HG03103 (cell line): ENCODE data around the gene DAB2.
A peak's percentile ranks its signal among the peaks of the same experiment; 100 is the strongest.

Experiments used
- ATAC-seq: cut with Tn5 transposase; IDR thresholded peaks from one replicate; pipeline ENCODE4 v1.9.1; 2021; ENCODE audit warnings: low read depth; ENCODE audit not compliant: unreplicated experiment

Gene DAB2

DNA sequence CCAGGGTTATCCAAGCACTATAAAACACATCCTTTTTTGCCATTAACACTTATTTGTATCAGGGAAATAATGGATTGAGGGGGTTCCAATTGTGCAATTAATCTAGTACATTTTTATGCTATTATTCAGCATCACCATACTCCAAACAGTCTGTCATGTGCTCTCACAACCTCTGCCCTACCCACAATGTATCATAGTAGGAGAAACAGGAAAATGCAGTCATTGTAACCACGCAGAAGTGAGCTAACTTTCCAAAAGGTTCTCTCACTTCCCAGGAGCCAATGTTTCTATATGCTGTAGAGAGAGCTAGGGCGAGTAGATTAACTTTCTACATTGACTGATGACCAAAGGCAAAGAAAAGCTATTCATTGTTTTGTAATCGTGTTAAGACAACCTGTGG lies 29.8 kb downstream of the DAB2 start:
- no peak for ATAC-seq

DNA sequence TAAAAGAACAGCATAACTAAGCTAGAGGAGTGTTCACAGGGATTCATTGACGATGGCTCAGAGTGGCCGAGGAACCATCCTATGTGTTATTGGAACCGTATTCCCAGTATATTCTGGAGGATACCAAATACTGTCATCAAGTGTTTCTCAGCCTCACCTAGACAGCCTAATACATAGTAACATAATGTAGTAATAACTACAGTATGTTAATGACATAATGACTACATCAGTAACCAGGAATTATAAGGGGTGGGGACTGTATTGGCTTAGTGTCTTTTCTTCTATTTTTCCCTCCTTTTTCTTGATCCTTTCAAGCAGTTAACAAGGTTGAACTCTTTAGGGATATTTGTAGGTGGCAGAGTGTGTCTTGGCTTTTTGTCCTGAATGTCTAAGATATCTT lies 33.8 kb downstream of the DAB2 start:
- no peak for ATAC-seq

DNA sequence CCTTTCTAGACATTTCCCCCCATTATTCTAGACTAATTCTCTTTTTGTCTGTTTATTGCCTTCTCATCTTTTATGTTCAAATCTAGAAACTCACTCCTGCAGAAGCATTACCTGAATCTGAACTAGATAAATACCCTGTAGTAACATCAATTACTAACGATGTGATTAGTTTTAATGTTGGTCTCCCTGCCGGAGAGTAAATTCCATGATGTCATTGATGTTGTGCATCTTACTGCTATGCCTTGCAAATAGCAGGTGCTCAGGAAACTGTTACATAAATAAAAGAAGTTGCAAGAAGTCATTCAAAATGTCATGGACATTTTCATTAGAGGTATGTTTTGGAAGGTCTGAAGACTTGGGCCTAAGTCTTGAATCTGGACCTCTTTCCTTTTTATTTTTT lies 37.5 kb downstream of the DAB2 start:
- ATAC-seq: no peak

DNA sequence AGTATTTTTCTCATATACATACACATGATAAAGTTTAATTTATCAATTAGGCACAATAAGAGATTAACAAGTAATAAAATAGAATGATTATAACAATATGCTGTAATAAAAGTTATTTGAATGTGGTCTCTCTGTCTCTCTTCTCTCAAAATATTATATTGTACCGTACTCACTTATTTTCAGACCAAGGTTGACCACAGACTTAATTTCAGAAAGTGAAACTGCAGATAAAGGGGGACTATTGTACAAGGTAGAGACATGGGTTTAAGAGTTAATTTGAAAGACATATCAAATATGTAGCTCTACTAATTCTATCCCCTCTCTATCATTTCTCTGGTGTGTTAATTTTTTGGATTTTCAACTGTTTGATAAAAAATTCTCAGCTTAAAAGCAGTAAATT lies 40.5 kb downstream of the DAB2 start:
- ATAC-seq: no peak

DNA sequence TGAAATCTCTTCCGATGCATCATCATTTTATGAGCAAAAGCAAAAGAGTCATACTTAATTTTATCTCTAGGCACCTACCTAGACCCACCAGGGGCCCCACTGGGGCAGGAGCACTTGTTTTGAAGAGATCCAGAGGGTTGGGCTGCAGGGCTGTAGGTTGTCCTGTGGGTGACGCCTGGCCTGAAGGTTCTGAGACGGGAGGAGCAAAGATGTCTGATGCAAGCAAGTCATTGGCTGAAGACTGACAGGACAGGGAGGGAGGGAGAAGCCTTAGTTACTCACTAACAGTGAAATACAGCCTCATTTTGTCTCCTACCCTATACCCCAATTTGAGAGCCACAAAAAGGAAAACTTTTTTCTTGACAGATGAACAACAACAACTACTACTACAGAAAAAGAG lies 43.4 kb downstream of the DAB2 start:
- ATAC-seq: no peak

DNA sequence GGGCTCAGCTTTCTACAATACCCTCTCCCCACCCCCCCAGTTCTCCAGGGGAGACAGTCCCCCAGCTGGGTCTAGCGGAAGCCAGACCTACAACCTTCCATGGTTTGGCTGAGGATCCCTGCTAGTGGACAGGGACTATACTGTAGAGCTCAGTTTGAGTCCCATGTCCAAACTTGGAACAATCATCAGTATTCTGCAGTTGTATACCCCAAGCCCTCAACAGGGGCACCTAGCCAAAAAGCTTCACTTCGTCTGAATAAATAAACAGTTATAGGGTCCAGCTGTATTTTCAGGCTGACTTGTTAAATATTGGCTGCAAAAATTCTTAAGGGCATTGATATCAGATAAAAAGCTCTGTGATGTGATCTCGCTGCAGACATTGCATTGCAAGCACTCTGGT lies 45.1 kb downstream of the DAB2 start:
- no peak for ATAC-seq

DNA sequence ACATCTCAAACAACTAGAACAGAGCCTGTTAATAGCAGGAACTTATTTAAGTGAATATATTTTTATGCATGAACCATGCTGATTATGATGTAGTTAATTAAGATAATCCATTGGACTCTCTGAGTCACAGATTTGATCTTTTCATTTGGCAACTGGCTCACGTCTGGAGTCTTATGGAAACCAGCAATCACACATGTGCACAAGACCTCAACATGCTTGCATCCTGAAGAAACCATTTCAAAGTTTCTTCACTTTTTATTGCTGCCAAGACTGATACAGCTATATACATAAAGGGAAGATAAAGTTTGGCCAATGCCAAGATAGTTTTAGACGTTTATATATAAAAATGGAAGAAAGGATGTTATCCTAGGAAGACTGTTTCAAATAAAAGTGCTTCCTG lies 47.2 kb downstream of the DAB2 start:
- no peak for ATAC-seq

DNA sequence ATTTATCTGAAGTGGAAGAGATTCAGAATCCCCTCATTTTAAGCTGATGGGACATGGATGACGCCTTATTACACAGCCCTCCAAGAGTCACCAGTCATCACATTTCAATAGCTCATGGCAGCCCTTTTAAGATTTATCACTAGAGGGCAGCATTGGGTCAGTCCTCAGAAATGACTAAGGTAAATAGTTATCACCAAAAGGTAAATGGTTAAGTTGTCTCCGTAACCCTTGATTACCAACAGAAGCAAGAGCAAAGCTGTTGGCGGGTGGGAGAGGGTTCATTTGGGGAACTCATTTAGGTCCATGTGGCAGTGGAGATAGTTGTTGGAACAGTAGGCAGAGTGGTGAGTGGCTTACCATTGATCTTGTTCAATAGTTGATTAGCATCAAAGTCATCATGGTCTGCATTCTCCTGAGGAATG lies 48.5 kb downstream of the DAB2 start:
- ATAC-seq: peak; percentile 71

DNA sequence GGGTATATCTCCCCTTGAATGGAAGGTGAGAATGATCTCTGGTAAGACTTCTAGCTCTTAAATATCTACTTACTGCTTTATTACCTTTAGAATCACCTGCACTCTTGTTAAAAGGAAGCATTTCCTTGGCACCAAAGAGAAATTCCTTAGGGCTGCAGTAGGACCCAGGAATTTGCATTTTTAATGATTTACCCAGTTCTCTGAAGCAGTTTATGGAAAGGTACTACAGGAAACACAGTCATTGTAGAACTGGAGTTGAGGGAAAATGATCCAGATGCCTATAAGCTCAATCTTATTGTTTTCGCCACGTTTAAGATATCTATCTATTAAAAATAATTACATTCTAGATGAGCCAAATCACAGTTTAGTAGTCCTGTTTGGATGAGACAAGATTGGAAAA lies 51.0 kb downstream of the DAB2 start:
- no peak for ATAC-seq

DNA sequence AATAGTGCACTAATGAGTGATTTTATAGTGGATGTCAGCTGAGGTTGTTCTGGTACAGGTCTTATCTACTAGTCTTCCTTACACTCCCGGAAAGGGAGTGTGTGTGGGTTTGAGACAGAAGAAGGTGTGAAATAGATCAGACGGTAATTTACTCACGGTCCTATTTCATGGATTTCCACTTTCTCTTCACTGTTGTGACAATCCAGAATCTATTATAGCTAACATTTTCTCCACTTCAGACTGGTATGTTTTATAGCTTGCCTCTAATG lies 53.5 kb downstream of the DAB2 start:
- no peak for ATAC-seq

DNA sequence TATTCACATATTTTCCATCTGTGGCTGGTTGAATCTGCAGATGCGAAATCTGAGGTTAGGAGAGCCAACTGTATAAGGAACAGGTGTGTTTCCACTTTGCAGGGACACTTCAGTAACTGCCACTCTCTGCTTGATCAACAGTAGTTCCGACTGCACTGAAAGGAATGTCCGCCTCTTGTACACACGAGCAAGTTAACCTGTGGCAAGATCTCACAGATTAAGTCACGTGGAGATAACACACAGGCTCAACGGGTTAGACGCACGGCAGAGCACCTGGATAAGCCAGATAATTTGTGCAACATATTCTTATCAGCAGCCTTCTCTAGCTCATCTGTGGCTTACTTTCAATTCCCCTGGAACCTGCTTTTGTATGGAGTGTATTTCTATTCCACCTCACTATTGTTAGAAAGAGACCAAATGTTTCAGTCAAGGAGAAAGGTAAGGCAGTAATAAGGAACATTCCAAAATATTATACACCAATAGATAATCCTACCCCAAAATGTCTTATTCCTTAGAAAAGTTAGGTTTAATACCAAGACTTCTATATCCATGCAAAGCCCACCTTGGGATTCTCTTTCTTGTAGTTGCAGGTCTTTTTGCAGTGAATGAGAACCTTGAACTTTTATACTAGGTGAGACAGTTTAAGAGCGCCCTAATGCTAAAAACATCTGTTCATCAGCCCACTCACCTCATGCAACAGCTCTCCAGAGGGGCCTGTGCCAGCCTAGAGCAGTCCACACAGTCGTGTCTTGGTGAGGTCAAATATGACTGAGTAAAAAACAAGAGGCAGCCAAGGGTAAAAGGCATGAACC lies 54.0 kb downstream of the DAB2 start:
- no peak for ATAC-seq

DNA sequence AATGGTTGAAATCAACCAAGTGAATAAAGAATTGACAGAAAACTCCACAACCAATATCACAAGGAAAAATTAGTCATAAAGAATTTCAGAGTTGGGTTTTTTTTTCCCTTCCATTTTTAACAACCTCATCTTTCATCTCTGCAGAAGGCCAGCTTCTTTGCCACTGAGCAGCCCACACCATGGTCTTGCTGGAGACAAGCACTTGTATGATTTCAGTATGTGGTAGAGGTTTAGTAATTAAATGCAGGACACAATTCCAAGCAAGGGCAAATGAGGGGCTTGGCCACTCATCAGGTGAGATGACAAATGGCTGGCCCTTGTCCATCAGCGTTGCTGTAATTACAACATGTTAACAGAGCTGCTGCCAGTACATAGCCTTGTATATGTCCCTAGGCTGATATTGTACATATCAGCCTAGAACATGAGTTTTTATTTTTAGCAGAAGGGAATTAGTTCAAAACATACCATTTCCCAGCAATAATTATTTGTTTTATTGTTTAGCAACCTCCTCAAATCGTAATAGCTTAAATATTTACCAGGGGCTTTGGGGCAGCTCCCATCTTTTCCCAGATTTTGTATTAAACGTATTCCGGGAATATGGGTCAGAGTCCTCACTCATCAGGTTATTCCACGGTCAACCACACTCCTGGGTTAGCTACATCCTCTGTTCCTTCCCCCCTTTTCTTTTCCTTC lies 55.5 kb downstream of the DAB2 start:
- no peak for ATAC-seq

DNA sequence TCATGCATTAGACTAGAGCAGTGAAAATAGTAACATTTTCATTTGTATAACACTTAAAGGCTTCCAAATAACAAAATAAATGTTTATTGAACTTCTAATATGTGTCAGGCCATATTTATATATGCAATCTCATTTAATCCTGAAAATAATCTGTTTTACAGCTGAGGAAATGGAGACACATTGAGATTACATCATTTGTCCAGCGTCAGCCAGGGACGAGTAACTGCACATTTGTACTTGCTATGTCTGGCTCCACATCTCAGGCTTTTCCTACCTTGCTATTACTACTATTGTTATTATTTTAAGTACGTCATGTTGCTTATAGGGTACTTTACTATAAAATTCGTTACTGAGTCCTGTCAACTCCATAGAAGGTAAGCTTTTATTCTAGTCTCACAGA lies 56.7 kb downstream of the DAB2 start:
- no peak for ATAC-seq

DNA sequence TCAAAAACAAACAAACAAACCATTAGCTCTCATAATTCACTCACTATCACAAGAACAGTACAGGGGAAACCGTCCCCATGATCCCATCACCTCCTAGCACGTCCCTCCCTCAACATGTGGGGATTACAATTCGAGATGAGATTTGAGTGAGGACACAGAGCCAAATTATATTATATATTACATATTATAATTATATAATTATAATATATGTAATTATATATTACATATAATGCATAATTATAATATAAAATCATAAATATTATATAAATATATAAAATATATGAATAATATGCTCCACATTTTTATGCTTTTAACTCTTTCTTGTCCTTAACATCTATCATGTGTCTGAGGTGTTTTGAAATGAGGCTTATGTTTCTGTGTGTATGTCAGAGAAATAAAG lies 57.1 kb downstream of the DAB2 start:
- no peak for ATAC-seq

DNA sequence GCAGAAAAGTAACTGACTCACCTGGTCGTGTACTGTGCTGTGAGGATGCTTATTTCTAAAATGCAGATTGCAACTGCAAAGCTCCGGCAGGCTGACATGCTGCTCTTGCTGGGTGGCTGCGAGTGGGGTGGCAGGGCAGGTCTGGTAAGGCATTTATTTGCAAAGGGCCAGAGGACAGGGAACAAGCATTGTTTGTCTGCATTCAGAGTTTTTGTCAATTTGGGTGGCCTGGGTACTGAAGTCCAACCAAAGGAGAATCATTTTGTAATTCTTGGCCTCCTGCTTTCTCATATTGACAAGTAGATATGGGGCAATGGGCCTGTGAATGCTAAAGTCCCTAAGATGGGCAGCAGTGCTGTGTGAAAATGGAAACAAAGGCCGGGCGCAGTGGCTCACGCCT lies 60.4 kb downstream of the DAB2 start, which contains the start of gene C9:
TSS of gene C9 (minus strand) at position 129 of the 400 bp plus-strand sequence. CDS start at position 98, 31 bp downstream.
- no peak for ATAC-seq

DNA sequence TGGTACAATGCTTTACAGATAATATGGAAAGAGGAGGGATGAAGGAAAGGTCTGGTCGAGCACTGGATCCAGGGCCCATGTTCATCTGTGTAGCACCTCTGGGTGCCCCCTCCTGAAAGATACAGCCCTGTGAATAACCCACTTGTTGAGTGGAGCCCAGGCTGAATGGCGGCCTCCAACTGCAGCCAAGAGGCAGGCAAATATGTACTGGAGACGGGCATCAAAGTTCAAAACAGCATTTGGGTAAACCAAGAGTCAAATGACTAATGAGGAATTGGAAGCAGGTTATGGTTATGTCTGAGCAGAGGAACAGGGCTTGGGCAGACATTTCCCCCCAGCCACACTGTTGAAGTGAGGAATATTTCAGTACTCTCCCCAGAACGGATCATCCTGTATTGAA lies 61.6 kb downstream of the DAB2 start:
- no peak for ATAC-seq

DNA sequence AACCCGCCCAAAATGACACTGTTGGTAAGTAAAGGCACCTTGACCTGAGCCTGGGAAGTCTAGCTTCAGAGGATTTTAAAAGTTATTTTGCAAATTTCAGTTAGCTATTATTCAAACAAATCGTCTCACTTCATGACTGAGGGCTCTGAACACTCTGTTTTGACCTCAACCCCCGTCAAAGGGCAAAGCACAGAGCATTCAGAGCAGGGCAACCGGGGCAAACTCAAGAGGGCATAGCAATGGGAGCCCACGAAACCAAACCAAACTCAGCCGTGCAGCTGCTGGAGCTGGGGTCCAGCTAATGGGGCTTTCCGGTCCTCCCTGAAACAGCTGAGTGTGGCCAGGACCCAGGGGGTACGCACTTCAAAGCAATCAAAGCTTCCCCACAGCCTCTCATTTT lies 62.1 kb downstream of the DAB2 start:
- no peak for ATAC-seq

DNA sequence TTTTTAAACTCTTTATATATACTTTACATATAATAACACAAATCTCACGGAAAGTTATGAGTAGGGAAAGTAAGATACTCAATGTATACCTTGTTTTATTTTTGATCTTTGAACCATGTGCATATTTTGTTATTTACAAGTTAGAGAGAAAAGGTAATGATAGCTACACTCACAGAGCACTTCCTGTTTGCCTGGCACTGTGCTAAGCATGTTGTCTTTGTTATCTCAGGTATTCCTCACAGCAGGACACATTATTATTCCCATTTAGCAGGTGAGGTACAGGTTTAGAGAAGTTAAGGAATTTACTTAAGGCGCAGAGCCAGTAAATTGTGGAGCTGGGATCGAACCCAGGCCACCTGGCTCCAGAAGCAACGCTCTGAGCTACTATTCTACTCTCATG lies 63.5 kb downstream of the DAB2 start:
- ATAC-seq: no peak

DNA sequence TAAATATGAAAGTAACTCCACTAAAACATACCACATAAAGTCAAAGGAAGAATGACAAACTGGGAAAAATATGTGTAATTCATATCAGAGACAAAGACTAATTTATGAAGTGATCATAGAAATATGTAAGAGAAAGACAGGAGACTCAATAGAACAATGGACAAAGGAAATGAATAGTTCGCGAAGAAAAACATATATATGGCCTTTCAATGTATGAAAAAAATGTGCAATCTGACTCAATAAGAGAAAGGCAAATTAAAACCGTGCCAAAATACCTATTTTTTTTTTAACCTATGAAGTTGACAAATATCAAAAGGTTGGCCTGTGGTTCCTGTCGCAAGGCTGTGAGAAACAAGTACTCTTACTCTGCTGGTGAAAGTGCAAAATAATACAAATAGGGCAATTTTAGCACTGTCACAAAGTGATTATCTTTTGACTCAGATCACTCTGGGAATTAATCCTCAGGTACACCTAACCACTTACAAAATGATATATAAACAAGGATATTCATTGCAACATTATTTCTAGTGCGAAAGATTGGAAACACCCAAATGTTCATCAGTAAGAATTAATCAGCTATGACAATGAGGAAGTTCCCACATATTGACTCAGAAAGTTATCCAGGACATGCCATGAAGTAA lies 64.2 kb downstream of the DAB2 start:
- ATAC-seq: no peak

DNA sequence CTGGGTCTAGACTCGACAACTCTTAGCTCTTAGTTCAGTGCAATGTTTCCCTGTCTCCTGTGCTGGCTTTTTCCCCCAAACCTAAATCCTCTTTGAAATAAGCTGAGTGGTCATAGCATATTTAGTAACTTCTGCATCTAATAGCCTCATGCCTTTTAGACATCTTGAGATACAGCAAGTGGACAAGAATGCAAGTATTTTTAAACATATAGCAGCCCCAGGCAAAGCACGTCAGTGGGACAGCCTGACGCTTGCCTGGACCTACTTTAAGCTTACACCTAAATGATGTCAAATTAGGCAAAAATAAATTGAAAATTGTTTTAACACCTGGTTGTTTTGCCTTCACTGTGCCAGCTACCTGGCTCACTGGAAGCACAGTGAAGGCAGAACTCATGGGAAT lies 68.5 kb downstream of the DAB2 start:
- ATAC-seq: no peak

DNA sequence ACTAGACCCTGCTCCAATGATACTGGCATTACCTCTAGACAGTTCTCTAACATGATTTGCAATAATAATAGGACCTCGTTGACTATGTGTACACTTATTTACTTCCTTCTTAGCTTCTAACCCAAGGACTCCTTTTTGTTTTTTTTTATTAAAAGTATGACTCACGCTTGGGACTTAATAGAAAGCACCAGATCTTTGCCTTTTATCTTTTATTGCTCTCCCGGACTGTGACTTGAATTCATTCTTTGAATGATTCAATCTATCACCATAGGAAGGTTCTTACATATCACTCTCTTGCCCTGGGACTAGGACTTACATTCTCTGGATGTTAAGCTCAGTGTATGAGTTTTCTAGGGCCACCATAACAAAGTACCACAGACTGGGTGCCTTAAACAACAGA lies 69.5 kb downstream of the DAB2 start:
- no peak for ATAC-seq
